IPS-NIHi7 (cell line): ENCODE measurements around the gene VAV3.

Experiments
- DNase-seq: peaks from one replicate; pipeline ENCODE4 v3.0.0; 2012; ENCODE audit warnings: mixed read lengths; ENCODE audit errors: extremely low spot score

Gene VAV3

DNA sequence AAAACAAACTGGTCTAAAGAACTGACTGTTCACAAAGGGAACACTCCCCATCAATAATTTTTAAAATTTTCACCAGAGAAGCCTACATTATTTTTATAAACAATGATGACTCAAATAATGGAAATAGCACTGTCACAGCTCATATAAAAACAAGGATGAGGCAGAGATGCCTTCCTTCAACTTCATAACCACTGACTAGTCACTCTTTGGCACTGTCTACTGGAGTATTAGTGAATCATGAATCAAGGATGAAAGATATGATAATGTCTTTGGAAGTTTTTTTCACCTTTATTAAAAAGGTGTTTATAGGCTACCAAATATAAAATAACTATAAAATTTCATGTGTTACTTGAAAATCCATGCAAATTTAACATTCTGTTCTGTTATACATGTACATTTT, 316.9 kb downstream of the VAV3 start:
- DNase-seq: no peak

DNA sequence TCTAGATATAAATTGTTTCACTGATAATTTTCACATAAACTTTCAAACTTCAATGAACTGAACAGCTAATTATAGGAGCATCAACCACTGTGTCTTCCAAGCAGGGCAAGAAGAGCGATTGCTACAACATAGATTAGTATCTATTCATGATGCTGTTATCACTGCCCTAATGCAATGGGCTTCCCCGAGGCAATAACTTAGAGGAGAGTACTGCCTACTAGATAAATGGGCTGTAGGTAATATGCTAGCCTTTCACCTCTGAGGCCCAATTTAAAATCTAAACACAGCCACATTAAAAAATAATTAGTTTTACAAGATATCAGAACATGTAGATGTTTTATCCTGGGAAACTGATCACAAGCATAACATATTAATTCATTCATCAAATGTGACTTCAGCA, 318.0 kb downstream of the VAV3 start:
- no peak for DNase-seq

DNA sequence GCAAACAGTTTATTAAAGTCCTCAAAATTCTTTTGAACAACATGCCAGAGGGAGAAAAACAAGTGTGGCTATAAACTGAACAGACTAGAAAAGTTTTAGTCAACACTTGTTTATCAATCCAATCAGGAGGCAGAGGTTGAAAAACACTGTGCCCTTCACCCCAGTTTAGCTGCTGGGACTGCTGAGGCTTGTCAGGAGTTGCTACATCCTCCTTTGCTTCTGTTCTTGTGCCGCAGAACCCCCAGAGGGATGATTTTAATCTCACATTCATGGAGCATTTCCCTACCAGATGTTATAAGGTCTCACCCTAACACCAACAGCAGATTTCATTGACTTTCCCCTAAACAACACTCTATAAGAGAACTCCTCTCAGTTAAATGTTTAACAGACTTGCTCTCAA, 321.2 kb downstream of the VAV3 start:
- DNase-seq: no peak

DNA sequence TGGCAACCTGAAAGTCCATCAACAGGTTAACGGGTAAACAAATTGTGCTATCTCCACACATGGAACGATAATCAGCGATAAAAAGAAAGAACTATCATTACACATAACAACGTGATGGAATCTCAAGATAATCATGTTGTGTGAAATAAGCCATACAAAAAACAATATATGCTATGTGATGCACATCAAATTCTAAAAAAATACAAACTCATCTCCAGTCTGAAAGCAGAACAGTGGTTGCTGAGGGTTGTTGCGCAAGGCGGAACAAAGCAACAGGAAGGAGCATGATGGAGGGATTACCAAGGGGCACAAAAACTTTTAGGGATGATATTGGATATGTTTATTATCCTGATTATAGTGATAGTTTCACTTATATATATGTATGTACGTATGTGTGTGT, 324.8 kb downstream of the VAV3 start:
- no peak for DNase-seq

DNA sequence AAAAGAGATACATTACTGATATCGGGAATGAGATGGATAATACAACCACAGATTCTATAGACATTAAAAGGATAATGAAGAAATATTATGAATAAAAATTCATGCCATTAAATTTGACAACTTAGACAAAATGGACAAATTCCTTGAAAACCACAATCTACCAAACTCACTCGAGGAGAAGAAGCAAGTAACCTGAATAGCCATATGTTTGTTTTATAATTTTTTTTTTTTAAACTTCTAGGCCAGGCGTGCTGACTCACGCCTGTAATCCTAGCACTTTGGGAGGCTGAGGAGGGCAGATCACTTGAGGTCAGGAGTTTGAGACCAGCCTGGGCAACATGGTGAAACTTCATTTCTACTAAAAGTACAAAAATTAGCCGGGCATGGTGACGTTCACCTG, 327.9 kb downstream of the VAV3 start:
- DNase-seq: no peak

DNA sequence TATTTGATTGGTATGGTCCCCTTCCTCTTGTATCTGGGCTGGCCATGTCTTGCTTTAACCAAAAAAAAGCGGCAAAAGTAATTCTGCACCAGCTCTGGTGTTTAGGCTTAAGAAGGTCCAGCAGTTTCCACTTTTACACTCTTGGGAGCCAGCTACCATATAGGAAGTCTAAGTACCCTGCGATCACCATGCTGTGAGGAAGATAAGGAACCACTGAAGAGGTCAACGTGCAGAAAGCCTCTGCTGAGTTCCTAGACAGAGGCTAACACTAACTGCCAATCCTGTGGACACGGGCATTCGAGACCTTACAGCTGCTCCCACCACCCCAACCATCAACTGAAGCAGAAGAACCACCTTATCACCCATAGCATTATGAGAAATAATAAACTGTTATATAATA, 331.4 kb downstream of the VAV3 start:
- DNase-seq: no peak

DNA sequence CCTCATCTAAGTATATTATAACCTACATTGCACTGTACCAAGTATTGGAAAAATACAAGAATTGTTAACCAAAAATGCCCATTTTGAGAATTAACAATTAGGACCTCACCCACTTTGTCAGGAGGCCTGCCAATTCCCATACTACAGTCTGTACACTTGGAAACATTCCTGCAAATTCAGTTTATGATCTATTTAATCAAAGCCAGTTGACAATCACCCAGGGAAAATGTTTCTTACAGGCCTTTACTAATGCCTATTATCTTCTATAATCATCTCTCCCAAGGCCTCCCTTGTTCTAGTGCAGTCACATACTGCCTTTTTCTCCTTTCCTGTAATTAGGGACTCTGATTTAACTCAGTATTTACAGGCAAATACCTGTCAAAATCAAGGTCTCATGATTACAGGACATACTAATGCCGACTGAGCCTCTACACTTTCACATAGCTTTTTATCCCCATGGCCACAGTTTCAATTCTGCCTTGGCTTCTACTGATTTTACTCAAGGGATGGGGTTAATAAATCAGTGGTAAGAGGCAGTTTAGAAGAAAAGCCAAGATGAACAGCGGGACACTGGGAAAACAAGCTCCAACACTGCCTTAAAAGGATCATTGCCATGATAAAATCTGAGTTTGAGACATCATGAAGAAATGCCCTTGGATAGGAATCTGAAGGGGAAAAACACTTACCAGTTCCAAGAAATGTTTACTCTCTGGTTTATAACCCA, 338.7 kb downstream of the VAV3 start:
- no peak for DNase-seq

DNA sequence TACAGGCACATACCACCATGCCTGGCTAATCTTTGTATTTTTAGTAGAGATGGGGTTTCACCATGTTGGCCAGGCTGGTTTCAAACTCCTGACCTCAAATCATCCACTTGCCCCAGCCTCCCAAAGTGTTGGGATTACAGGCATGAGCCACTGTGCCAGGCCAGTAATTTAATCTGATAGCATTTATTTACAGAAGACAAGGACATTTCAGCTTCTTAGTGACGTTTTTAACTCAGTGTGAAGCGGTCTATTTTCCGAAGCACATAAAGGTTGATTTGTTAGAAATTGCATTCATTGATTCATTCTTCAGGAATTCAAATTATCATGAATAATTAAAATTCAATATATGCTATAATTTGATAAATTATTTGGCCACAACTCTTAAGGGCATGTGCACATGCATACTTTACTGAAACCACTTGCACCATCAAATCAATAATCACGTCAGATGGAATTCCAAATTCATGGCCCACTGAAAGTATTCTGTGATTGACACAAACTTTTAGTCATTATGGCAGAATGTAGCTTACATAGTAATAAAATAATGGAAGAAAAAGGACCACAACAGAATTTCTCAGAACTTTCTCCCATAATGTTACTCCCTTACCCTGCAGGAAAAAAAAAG, 339.5 kb downstream of the VAV3 start:
- DNase-seq: no peak

DNA sequence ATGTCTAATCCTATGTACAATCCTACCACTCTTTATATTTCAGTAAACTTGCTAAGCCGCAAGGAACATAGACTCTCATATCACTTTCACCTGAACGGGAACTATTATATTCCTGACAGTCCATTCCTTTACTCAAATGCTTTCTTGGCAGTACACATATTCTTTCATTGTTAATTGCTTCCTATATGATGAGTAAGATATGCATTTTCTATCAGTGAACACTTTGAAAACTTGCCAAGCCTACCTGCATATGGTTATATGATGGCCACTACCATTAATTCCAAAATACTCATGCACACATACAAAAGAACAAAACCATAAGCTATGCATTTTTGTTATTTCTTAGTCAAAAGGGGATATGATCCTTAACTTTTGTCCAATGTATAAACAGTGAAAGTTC, 341.5 kb downstream of the VAV3 start:
- DNase-seq: no peak

DNA sequence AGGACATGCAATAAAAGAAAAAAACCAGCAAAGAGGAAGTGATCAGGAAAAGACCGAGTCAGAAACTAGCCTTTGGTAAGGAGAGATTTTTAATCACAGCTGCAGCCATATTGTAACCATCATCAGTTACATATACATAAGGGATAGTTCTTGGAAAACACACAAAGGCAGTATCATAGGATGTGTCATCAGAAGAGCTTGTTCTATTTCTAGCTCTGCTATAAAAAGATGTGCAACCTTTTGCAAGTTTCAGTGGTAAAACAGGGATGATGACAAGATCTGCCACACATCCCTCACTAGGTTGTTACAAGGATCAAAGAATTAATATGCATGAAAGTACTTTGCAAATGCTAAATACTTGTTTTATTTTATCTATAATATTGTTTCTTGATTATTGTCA, 342.0 kb downstream of the VAV3 start:
- no peak for DNase-seq

DNA sequence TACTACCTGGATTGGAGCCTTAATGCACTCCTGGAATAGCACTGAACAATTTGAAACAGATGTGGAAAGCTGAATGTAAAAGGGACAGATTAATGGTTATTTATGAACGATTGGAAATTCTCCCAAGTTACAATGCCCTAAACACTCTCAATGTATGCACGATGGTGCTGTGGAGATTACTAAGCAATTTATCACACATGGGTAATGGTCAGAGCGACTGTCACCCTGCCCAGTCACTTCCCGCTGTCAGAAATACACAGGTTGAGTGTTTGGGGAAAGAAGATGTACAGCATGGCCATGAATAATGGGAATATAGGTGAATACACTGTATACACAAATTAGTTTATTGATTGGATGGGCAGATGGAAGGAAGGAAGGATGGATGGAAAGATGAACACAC, 342.4 kb downstream of the VAV3 start:
- DNase-seq: no peak

DNA sequence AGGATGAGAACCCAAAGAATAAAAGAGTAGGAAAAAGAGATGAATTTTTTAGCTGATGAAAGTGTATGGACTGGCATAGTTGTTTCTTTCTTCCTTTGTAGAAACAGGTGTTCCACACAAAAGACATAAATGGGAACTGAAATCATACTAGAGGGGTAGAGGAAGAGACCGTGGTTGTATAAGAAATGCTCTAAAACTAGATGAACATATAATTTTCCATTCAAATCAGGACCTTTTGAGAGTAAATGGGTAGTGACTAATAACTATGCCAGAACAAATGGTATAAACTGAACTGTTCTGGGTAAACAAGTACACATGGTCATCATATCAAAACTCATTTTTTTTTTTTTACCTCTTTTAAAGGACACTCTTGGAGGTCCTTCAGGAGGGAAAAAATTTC, 344.2 kb downstream of the VAV3 start:
- DNase-seq: no peak

DNA sequence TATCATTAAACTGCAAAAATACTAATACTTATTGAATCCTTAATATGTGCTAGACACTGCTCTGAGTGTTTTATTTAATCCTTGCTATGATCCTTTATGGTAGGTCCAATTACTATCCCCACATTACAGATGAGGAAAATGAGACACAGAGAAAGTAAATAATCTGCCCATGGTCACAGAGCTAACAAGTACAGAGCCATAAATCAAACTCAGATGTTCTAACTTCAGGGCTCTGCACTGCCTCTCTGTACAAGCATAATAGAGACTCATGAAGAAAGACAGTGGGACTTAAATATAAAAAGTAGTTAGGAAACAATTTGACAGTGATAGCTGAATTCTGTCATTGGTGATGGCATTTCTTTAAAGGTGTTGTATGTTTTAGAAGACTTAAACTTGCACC, 346.4 kb downstream of the VAV3 start:
- DNase-seq: no peak

DNA sequence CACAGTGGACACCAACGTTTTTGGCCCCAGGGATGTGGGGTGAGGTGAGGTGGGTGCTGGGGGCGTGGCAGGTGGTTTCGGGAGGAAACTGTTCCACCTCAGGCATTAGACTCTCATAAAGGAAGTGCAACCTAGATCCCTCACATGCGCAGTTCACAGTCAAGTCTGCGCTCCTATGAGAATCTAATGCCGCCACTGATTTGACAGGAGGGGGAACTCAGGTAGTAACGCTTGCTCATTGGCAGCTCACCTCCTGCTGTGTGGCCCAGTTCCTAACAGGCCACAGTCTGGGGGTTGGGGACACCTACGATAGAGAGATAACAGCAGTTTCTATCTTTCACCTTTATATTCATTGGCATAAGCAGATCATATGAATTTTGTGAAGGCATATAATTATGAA, 347.1 kb downstream of the VAV3 start:
- DNase-seq: no peak

DNA sequence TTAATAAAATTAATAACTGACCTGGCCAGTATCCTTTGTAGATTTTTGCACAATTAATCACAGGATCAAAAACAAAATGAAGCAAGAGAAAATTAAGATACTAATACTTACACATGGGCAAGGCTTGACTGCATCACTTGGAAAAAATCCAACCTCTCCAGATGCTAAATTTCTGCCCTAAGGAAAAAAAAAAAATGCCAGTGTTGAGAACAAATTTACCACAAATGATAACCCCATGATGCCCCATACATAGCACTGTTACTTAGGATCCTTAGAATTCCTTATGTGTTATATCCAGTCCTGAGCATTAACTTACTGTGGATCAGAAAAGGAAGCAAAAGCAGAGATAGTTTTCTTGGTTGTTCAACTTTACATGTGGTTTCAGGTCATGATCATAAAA, 347.5 kb downstream of the VAV3 start:
- DNase-seq: no peak

DNA sequence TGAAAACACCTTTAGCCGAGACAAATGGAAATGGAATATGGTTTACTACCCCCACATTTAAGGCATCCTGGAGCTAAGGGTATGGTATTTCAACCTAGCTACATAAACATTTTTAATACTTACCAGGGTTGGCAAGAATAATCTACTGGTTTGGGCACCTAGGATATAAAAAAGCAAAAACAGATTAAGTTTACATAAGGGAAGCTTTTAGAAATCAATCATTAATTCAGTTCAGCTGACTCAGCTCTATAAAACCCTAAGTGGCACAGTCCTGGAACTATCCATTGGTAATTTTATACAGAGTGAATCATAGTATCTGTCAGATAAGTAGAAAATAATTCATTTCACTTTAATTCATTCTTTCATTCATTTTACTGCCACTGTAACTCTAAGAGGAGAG, 355.2 kb downstream of the VAV3 start:
- no peak for DNase-seq

DNA sequence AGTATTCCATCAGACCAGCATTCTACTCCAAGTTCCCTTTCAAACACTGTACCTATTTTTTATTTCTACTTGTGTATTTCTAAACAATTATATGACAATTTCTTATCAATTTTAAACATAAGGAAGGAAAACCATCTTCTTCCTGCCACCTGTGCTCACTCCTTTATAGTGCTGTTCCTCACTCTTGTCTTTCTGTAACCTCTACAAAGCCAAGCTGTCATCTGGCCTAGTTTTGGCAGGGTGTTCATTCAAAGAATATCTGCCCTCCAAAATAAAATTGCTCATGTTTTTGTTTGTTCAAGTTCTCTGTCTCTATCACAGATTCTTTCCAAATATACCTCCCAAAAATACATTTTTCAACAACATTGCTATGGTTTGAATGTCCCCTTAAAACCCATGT, 360.2 kb downstream of the VAV3 start:
- DNase-seq: no peak

DNA sequence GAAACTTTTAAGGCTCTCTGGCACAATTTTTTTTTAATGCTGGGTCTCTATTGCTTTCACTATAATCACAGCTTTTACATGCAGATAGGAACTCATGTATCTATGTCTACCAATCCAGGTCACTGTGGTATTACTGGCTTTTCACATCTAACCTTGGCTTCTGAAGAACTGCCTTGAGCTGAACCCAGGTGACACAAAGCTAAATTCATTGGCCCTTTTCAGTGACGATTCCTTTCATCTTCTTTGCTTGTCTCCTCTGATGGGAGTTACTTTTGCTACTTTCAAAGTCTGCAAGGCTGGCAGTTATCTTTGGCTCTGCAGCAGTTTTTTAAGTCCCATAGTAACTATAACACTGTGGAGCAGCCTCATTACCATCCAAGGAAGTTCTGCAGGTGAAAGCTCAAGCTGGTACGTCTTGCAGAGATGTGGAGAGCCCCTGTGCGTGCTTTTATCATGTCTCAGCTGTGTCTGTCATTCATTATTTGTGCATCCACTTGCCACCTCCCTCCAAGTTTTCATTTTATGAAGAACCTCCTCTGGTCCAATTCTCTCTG, 364.3 kb downstream of the VAV3 start:
- no peak for DNase-seq

DNA sequence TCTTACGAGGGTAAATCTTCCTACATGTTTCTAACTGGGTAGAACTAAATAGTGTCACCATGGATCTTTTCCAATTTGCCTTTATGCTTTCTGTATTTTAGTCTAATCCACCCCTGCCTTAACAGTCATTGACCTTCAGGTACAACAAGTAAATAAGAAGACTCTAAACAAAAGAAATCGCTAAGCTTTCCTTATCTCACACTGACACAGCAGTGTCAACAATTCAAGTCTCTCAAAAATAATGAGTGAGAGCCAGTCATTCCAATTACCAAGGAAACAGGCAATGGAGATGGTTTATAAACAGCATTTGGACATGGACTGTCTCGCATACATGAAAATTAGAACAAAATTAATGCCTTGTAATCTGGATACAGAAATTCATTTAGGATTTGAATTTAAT, 365.8 kb downstream of the VAV3 start:
- no peak for DNase-seq

DNA sequence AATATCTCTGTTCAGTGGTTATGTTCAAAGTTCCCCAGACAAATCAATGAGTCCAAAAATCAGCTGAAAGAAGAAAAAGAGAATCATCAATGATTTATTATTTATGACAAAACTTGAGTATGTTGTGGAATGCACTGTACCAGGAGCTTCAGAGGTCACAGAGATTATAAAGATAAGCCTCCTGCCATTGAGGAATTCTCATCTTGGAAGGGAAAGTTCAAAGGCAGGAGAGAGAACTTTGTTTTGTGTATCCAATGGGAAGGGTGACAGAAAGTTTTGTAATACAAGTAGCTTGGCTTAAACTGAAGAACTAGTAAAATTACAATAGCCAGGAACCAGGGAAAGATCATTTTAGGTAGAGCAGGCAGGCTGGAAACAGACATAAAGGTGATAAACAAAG, 367.7 kb downstream of the VAV3 start:
- no peak for DNase-seq

DNA sequence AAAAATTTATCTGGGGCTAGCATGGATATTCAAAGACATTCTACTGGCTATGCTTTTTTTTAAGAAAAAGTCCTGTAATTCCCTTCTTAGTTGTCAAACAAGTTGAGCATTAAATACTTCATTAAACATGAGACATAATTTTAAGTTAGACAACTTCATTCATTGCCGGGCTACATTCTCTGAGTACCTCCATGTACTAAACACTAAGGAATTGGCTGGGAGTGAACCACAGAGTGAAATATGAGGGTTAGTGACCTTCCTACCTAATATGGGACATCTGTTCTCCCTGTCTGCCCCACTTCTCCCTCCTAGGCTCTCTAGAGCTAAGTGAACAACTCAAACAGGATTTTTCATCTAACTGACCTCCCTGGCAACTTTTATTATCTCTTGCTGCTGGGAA, 370.4 kb downstream of the VAV3 start:
- no peak for DNase-seq

DNA sequence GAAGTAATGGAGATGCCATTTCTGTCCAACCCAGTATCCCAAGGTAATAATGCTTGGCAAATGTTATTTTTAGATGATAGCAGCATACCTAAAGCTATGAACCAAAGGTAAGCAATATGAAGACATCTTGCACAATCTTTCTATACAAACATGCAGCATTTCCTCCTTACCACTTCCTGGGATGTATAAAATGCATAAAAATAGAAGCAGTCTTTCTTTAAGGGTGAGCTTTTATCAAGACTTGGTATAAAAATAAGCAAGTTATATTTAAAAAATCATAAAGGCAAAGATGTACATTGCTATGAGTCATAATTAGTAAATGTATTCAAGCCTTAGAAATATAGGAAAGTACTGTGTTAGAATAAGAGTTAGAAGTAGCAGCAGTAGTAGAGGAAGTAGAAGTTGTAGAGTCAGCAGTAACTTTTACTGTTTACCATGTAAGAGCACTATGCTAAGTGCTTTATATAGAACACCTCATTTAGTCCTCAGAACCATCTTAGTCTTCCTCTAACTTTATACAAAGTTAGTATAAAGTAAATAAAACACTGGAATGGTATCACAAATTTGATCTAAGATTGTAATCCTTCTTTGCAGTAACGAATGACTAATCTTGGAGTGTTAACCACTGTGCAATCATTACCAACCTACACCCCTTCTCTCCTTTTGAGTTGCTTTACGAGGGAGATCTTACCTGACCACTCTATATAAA, 371.3 kb downstream of the VAV3 start:
- no peak for DNase-seq
